GM12878 (cell line): ENCODE measurements around the gene FANCE. TPM values are rescaled to one million over a fixed set of nuclear protein-coding genes. Genes with fewer than 3 reads are reported as not detected.
A peak's percentile ranks its signal among the peaks of the same experiment; 100 is the strongest.

Source experiments
- BCLAF1 ChIP-seq: fragments of 450-650 bp; IDR thresholded peaks from 2 replicates; pipeline ENCODE4 v1.6.1; 2017; ENCODE audit warnings: antibody characterized with exemption, mild to moderate bottlenecking, moderate library complexity
- BHLHE40 ChIP-seq, 2 experiments: fragments of 450-650 bp in 1 of 2; IDR thresholded peaks; 2 replicates each; pipeline ENCODE4 v1.6.1; 2011 to 2017; ENCODE audit warnings: low read depth in 2 of 2, borderline replicate concordance in 1 of 2, improper control_type of control experiment in 1 of 2, low read length in 1 of 2, mild to moderate bottlenecking in 1 of 2
- CHD1 ChIP-seq: IDR thresholded peaks from 2 replicates; pipeline ENCODE4 v1.6.1; 2012; ENCODE audit warnings: low read depth, low read length, improper control_type of control experiment
- CTCF ChIP-seq, 3 experiments: IDR thresholded peaks in 2 of 3; conservative IDR thresholded peaks in 1 of 3; 2 replicates each; pipeline ENCODE4 v1.5.1; 2011; ENCODE audit warnings: low read depth in 3 of 3, low read length in 3 of 3, mild to moderate bottlenecking in 3 of 3, control low read depth in 2 of 3, moderate library complexity in 2 of 3, inconsistent platforms in 1 of 3, mixed read lengths in 1 of 3; ENCODE audit not compliant: control insufficient read depth in 2 of 3, insufficient read depth in 1 of 3; ENCODE audit errors: extremely low read depth in 1 of 3
- EZH2 ChIP-seq: IDR thresholded peaks from 2 replicates; pipeline ENCODE4 v1.6.1; 2012; ENCODE audit warnings: low read depth, mild to moderate bottlenecking, control low read depth, inconsistent platforms, low read length, borderline replicate concordance; ENCODE audit not compliant: control insufficient read depth
- IRF4 ChIP-seq: IDR thresholded peaks from 2 replicates; pipeline ENCODE4 v1.6.1; 2011; ENCODE audit warnings: low read depth, low read length
- JUNB ChIP-seq: IDR thresholded peaks from 2 replicates; pipeline ENCODE4 v1.6.1; 2016; ENCODE audit warnings: antibody characterized with exemption, mild to moderate bottlenecking
- MAX ChIP-seq: IDR thresholded peaks from 2 replicates; pipeline ENCODE4 v1.6.1; 2012; ENCODE audit warnings: low read depth, low read length, improper control_type of control experiment
- RB1 ChIP-seq: fragments of 450-650 bp; formaldehyde crosslinking; IDR thresholded peaks from 2 replicates; pipeline ENCODE4 v1.6.1; 2017; ENCODE audit warnings: mild to moderate bottlenecking, borderline replicate concordance
- RBBP5 ChIP-seq: fragments of 200-600 bp; sonication (generic); conservative IDR thresholded peaks from 2 replicates; pipeline ENCODE4 v1.6.1; 2016
- SMAD1 ChIP-seq: fragments of 450-650 bp; IDR thresholded peaks from 2 replicates; pipeline ENCODE4 v1.6.1; 2018; ENCODE audit warnings: mild to moderate bottlenecking, low read depth; ENCODE audit not compliant: partially characterized antibody
- STAT1 ChIP-seq: fragments of 450-650 bp; conservative IDR thresholded peaks from 2 replicates; pipeline ENCODE4 v1.6.1; 2014; ENCODE audit warnings: antibody characterized with exemption, mild to moderate bottlenecking
- TCF3 ChIP-seq: IDR thresholded peaks from 2 replicates; pipeline ENCODE4 v1.6.1; 2012; ENCODE audit warnings: low read depth, mild to moderate bottlenecking, low read length, borderline replicate concordance; ENCODE audit not compliant: insufficient read depth
- ZBTB4 ChIP-seq: fragments of 450-650 bp; formaldehyde crosslinking; IDR thresholded peaks from 2 replicates; pipeline ENCODE4 v1.4.0; 2022; ENCODE audit warnings: mild to moderate bottlenecking, moderate library complexity
- ZNF622 ChIP-seq: fragments of 450-650 bp; IDR thresholded peaks from 2 replicates; pipeline ENCODE4 v1.6.1; 2017; ENCODE audit warnings: mild to moderate bottlenecking, inconsistent platforms
- polyA plus RNA-seq, 11 experiments: library from polyadenylated mRNA; depleted of rRNA in 4 of 11; unstranded in 6 of 11; stranded (reverse) in 5 of 11; fragments of >200 nt; fragmentation: Nextera tagmentation in 4 of 11; fragmentation: Illumina TruSeq in 1 of 11; extraction: Ambion mirVana in 4 of 11; extraction: Trizol in 1 of 11; gene quantifications; 1 replicate in 1 of 11; 2 replicates in 10 of 11; pipeline versions ENCODE4 v1.2.1 to v1.2.3, GENCODE V29; 2011 to 2016; ENCODE audit warnings: inconsistent platforms in 2 of 11, missing spikeins in 2 of 11, low read depth in 1 of 11
- total RNA-seq, 4 experiments: library from RNA; depleted of rRNA in 3 of 4; stranded (reverse); fragments of >200 nt in 3 of 4; fragmentation: Illumina TruSeq in 1 of 4; extraction: Trizol in 1 of 4; gene quantifications; 2 replicates each; pipeline versions ENCODE4 v1.2.1 to v1.2.3, GENCODE V29; 2013 to 2021
- TF ChIP-seq, protein P1 (sequence below): fragments of 450-650 bp; IDR thresholded peaks from 2 replicates; pipeline ENCODE4 v1.6.1; 2017; ENCODE audit warnings: borderline replicate concordance
- TF ChIP-seq, protein P2 (sequence below): fragments of 450-650 bp; IDR thresholded peaks from 2 replicates; pipeline ENCODE4 v1.6.1; 2016; ENCODE audit warnings: mild to moderate bottlenecking

Gene FANCE
- total and polyA plus RNA-seq, 10 of the 15 experiments (the other 5 are each of a cell fraction or from before 2014, with no cell fraction given): 3.0 to 13.3 (median 8.1) TPM

- TF ChIP-seq BCLAF1 (no peak), BHLHE40 (IDR thresholded peaks at IDR 0.05; ENCODE audit: borderline replicate concordance in 1 of 2, low read depth in 2 of 2, low read length in 1 of 2) (peak; percentile 52 to 71; a peak in 3 of 4 replicates), ZBTB4 (CRISPR knock-in tag) (no peak), MAX (peak; percentile 97), RBBP5 (peak; percentile 94; the same call in 1 of the 2 replicates), CHD1 (peak; percentile 75; the same call in 1 of the 2 replicates), TCF3 (peak; percentile 77), EZH2 (no peak), IRF4 (peak; percentile 42; the same call in 1 of the 2 replicates), RB1 (peak; percentile 91; the same call in 1 of the 2 replicates), ZNF622 (no peak), STAT1 (peak; percentile 89), JUNB (no peak), SMAD1 (no peak), CTCF (IDR thresholded peaks at IDR 0.05 in 2 of 3, conservative IDR thresholded peaks at IDR 0.05 in 1 of 3; ENCODE audit: control insufficient read depth in 2 of 3, extremely low read depth in 1 of 3, insufficient read depth in 1 of 3, low read depth in 3 of 3, low read length in 3 of 3) (peak; percentile 98 to 100 (median 99); a peak in 5 of 6 replicates)
- TF ChIP-seq, protein P1, sequence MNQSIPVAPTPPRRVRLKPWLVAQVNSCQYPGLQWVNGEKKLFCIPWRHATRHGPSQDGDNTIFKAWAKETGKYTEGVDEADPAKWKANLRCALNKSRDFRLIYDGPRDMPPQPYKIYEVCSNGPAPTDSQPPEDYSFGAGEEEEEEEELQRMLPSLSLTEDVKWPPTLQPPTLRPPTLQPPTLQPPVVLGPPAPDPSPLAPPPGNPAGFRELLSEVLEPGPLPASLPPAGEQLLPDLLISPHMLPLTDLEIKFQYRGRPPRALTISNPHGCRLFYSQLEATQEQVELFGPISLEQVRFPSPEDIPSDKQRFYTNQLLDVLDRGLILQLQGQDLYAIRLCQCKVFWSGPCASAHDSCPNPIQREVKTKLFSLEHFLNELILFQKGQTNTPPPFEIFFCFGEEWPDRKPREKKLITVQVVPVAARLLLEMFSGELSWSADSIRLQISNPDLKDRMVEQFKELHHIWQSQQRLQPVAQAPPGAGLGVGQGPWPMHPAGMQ: peak; percentile 89
- TF ChIP-seq, protein P2, sequence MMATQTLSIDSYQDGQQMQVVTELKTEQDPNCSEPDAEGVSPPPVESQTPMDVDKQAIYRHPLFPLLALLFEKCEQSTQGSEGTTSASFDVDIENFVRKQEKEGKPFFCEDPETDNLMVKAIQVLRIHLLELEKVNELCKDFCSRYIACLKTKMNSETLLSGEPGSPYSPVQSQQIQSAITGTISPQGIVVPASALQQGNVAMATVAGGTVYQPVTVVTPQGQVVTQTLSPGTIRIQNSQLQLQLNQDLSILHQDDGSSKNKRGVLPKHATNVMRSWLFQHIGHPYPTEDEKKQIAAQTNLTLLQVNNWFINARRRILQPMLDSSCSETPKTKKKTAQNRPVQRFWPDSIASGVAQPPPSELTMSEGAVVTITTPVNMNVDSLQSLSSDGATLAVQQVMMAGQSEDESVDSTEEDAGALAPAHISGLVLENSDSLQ: 0 out of 2 replicates have a peak, but pooled peaks have one; percentile 33
Observed at GRCh38 chr6:35468181-35468979, 16.2 kb downstream of the FANCE start, which contains the start of gene RPL10A (continued).
